ENCODE results near the gene KCNG4. TPM values are rescaled to one million over a fixed set of nuclear protein-coding genes. Genes with fewer than 3 reads are reported as not detected.

KCNG4 gene
- total and polyA plus RNA-seq, 7 experiments from 2014 or later, result not detected

GRCh38 chr16:84239141-84239769 lies 557 bp downstream of the KCNG4 start:
- POLR2A ChIA-PET, result no interaction called here
- Histone ChIP-seq H3K9me3 (ENCODE audit: control insufficient read depth in 2 of 3, low read length in 3 of 3) (no peaks in the 10 kb centered on the region), H3K27ac (ENCODE audit: low read depth, low read length) (no peak overlapping the region), H3K27me3 (ENCODE audit: control insufficient read depth in 2 of 2, insufficient read depth in 2 of 2, low read length in 2 of 2) (peaks cover 0 to 3% of the 10 kb centered on the region in 2 donors), H3K4me1 (ENCODE audit: control insufficient read depth in 2 of 2, insufficient read depth in 2 of 2, low read length in 2 of 2) (no peaks in the 10 kb centered on the region), H3K4me3 (ENCODE audit: low read length) (no peak overlapping the region), H3K36me3 (ENCODE audit: control insufficient read depth in 2 of 3, insufficient read depth in 3 of 3, low read length in 3 of 3) (no peaks in the 10 kb centered on the region)
- ATAC-seq (no peak), DNase-seq (no peak)
- Mint-ChIP-seq H3K4me3 (no peak overlapping the region), H3K27ac (peak overlapping the region in 1 of 9 donors; percentile 16), H3K9me3 (peaks cover 0 to 8% (median 1%) of the 10 kb centered on the region in 11 donors), H3K36me3 (peaks cover 0 to 10% (median 0%) of the 10 kb centered on the region in 5 donors), H3K4me1 (no peaks in the 10 kb centered on the region), H3K27me3 (peaks cover 30 to 44% (median 39%) of the 10 kb centered on the region in 5 donors)
- CTCF ChIA-PET, result no interaction called here
- intact Hi-C loops (cut with micrococcal nuclease), result no loop called here

DNA sequence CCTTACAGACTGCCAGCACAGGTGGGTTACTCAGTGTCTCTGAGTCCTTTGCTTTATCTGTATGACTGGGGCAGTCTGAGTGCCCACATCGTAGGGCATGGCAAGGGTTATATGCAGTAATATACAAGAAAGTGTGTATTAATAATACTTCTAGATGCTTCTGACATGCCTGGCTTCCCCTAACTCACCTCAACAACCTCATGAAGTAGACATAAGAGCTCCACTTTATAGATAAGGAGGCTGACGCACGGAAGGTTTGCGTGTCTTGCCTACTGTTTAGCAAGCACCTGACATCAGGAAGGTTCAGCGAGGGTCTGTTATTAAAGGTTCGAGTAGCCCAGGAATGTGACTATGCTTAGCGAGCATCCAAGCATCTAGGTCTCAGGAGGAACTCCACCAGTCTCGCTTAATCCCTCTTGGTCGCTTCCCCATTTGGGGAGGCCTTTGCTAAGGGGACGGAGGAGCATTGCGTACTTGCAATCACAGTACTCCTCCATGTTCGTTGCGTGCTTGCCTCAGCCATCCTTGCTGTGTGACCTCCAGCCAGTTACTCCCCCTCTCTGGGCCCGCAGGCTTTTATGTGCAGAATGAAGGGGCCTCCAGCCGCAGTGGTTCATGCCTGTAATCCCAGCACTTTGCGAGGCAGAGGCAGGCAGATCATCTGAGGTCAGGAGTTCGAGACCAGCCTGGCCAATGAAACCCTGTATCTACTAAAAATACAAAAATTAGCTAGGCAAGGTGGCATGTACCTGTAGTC lies 1.6 kb downstream of the KCNG4 start:
- no peak for ATAC-seq
- ChIA-PET CTCF (no interaction called here), POLR2A (no interaction called here)
- intact Hi-C loops (cut with micrococcal nuclease), result no loop called here
- Mint-ChIP-seq H3K27me3 (peaks cover 25 to 54% (median 36%) of the 10 kb centered on the region in 5 donors), H3K4me3 (no peak overlapping the region), H3K36me3 (no peaks in the 10 kb centered on the region), H3K27ac (no peak overlapping the region), H3K4me1 (no peaks in the 10 kb centered on the region), H3K9me3 (no peaks in the 10 kb centered on the region)
- no peaks in the 10 kb centered on the region for H3K4me1 ChIP-seq (ENCODE audit: control insufficient read depth in 2 of 2, insufficient read depth in 2 of 2, low read length in 2 of 2)
- no peak for DNase-seq
- H3K27me3 ChIP-seq (ENCODE audit: control insufficient read depth in 2 of 2, insufficient read depth in 2 of 2, low read length in 2 of 2), result peaks cover 0 to 3% of the 10 kb centered on the region in 2 donors
- H3K4me3 ChIP-seq (ENCODE audit: low read length), result no peak overlapping the region
- H3K27ac ChIP-seq (ENCODE audit: low read depth, low read length), result no peak overlapping the region
- H3K9me3 ChIP-seq (ENCODE audit: control insufficient read depth in 2 of 3, low read length in 3 of 3), result no peaks in the 10 kb centered on the region
- no peaks in the 10 kb centered on the region for H3K36me3 ChIP-seq (ENCODE audit: control insufficient read depth in 2 of 3, insufficient read depth in 3 of 3, low read length in 3 of 3)

DNA sequence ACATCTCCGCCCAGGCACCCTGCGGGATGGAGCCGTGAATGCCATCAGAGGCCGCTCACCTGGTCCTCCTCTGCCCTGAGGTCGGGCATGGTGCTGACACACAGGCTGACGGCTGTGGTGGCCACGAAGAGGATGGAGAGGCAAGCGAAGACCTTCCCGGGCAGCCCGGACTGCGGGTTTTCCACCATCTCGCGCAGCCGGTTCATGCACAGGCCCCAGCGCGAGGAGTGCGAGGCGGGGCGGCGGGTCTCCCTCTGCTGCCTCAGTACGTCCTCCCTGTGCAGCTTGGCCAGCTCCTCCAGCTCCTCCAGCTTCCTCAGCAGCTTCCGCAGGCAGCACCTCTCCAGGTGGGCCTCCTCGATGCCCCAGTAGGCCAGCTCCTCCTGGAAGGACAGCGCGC lies 3.1 kb downstream of the KCNG4 start:
- H3K4me1 ChIP-seq (ENCODE audit: control insufficient read depth in 2 of 2, insufficient read depth in 2 of 2, low read length in 2 of 2), result no peaks in the 10 kb centered on the region
- no peaks in the 10 kb centered on the region for H3K9me3 ChIP-seq (ENCODE audit: control insufficient read depth in 2 of 3, low read length in 3 of 3)
- peaks cover 0 to 3% of the 10 kb centered on the region in 2 donors for H3K27me3 ChIP-seq (ENCODE audit: control insufficient read depth in 2 of 2, insufficient read depth in 2 of 2, low read length in 2 of 2)
- ChIA-PET POLR2A (no interaction called here), CTCF (no interaction called here)
- H3K36me3 ChIP-seq (ENCODE audit: control insufficient read depth in 2 of 3, insufficient read depth in 3 of 3, low read length in 3 of 3), result no peaks in the 10 kb centered on the region
- Mint-ChIP-seq H3K27me3 (peaks cover 22 to 48% (median 32%) of the 10 kb centered on the region in 5 donors), H3K27ac (no peak overlapping the region), H3K4me1 (no peaks in the 10 kb centered on the region), H3K36me3 (no peaks in the 10 kb centered on the region), H3K4me3 (no peak overlapping the region), H3K9me3 (no peaks in the 10 kb centered on the region)
- no peak overlapping the region for H3K4me3 ChIP-seq (ENCODE audit: low read length)
- DNase-seq, result no peak
- no peak overlapping the region for H3K27ac ChIP-seq (ENCODE audit: low read depth, low read length)
- no peak for ATAC-seq
- intact Hi-C loops (cut with micrococcal nuclease), result no loop called here

- ChIA-PET CTCF (no interaction called here), POLR2A (no interaction called here)
- no peaks in the 10 kb centered on the region for H3K36me3 ChIP-seq (ENCODE audit: control insufficient read depth in 2 of 3, insufficient read depth in 3 of 3, low read length in 3 of 3)
- peaks cover 0 to 3% (median 0%) of the 10 kb centered on the region in 11 donors for H3K9me3 Mint-ChIP-seq
- no peak for ATAC-seq
- intact Hi-C loops (cut with micrococcal nuclease), result no loop called here
- H3K36me3 Mint-ChIP-seq, result no peaks in the 10 kb centered on the region
- DNase-seq, result no peak
- peak overlapping the region in 1 of 9 donors; percentile 13 for H3K27ac Mint-ChIP-seq
- H3K27ac ChIP-seq (ENCODE audit: low read depth, low read length), result no peak overlapping the region
- no peaks in the 10 kb centered on the region for H3K9me3 ChIP-seq (ENCODE audit: control insufficient read depth in 2 of 3, low read length in 3 of 3)
- H3K4me1 Mint-ChIP-seq, result no peaks in the 10 kb centered on the region
- no peaks in the 10 kb centered on the region for H3K27me3 ChIP-seq (ENCODE audit: control insufficient read depth in 2 of 2, insufficient read depth in 2 of 2, low read length in 2 of 2)
- H3K4me3 Mint-ChIP-seq, result no peak overlapping the region
- peaks cover 5 to 39% (median 14%) of the 10 kb centered on the region in 5 donors for H3K27me3 Mint-ChIP-seq
- H3K4me1 ChIP-seq (ENCODE audit: control insufficient read depth in 2 of 2, insufficient read depth in 2 of 2, low read length in 2 of 2), result no peaks in the 10 kb centered on the region
- H3K4me3 ChIP-seq (ENCODE audit: low read length), result no peak overlapping the region
Measured at GRCh38 chr16:84234321-84235241, 5.2 kb downstream of the KCNG4 start.

DNA sequence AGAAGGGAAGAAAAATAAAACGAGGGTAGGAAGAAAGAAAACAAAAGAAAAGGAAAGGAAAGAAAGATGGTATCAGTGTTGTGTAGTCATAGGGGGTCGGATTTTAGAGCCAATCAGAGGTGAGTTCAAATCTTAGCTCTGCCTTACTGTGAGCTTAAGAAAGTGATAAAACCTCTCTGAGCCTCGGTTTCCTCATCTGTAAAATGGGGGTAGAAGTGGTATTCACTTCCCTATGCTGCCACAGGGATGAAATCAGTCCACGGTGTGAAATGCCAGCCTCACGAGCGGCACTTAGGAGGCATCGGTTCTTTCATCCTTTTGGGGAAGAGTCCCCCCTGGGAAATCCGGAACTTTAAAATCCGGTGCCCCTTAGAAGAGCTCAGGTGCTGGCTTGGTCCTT lies 6.1 kb downstream of the KCNG4 start:
- H3K4me1 ChIP-seq (ENCODE audit: control insufficient read depth in 2 of 2, insufficient read depth in 2 of 2, low read length in 2 of 2), result no peaks in the 10 kb centered on the region
- CTCF ChIA-PET, result no interaction called here
- no peak for DNase-seq
- H3K36me3 Mint-ChIP-seq, result no peaks in the 10 kb centered on the region
- no peak for ATAC-seq
- no peak overlapping the region for H3K27ac Mint-ChIP-seq
- H3K4me1 Mint-ChIP-seq, result no peaks in the 10 kb centered on the region
- H3K36me3 ChIP-seq (ENCODE audit: control insufficient read depth in 2 of 3, insufficient read depth in 3 of 3, low read length in 3 of 3), result no peaks in the 10 kb centered on the region
- intact Hi-C loops (cut with micrococcal nuclease), result no loop called here
- H3K4me3 Mint-ChIP-seq, result no peak overlapping the region
- no peaks in the 10 kb centered on the region for H3K27me3 ChIP-seq (ENCODE audit: control insufficient read depth in 2 of 2, insufficient read depth in 2 of 2, low read length in 2 of 2)
- H3K4me3 ChIP-seq (ENCODE audit: low read length), result no peak overlapping the region
- H3K9me3 Mint-ChIP-seq, result peaks cover 0 to 3% (median 0%) of the 10 kb centered on the region in 11 donors
- POLR2A ChIA-PET, result no interaction called here
- H3K9me3 ChIP-seq (ENCODE audit: control insufficient read depth in 2 of 3, low read length in 3 of 3), result no peaks in the 10 kb centered on the region
- peaks cover 0 to 31% (median 6%) of the 10 kb centered on the region in 5 donors for H3K27me3 Mint-ChIP-seq
- H3K27ac ChIP-seq (ENCODE audit: low read depth, low read length), result no peak overlapping the region

- intact Hi-C loops (cut with micrococcal nuclease), result no loop called here
- ChIA-PET CTCF (interaction anchor here (0.7 kb wide), 1 partner anchor 105 kb away, joined by 4 read pairs; no protein-coding TSS in a partner anchor), POLR2A (no interaction called here)
- H3K27ac ChIP-seq (ENCODE audit: low read depth, low read length), result no peak overlapping the region
- Mint-ChIP-seq H3K27ac (no peak overlapping the region), H3K27me3 (peaks cover 0 to 31% (median 5%) of the 10 kb centered on the region in 5 donors), H3K4me1 (no peaks in the 10 kb centered on the region), H3K4me3 (no peak overlapping the region), H3K36me3 (no peaks in the 10 kb centered on the region), H3K9me3 (peaks cover 0 to 3% (median 0%) of the 10 kb centered on the region in 11 donors)
- DNase-seq, result no peak
- H3K4me1 ChIP-seq (ENCODE audit: control insufficient read depth in 2 of 2, insufficient read depth in 2 of 2, low read length in 2 of 2), result no peaks in the 10 kb centered on the region
- H3K4me3 ChIP-seq (ENCODE audit: low read length), result no peak overlapping the region
- no peak for ATAC-seq
- no peaks in the 10 kb centered on the region for H3K36me3 ChIP-seq (ENCODE audit: control insufficient read depth in 2 of 3, insufficient read depth in 3 of 3, low read length in 3 of 3)
- no peaks in the 10 kb centered on the region for H3K9me3 ChIP-seq (ENCODE audit: control insufficient read depth in 2 of 3, low read length in 3 of 3)
- H3K27me3 ChIP-seq (ENCODE audit: control insufficient read depth in 2 of 2, insufficient read depth in 2 of 2, low read length in 2 of 2), result no peaks in the 10 kb centered on the region
Measured at GRCh38 chr16:84232969-84233368, 6.8 kb downstream of the KCNG4 start.

All from naive thymus-derived CD4-positive, alpha-beta T cell (primary cell).